OCI-LY3 (cell line): ENCODE results near the gene B4GALT4.

ENCODE experiments used
- H2AFZ ChIP-seq: fragments of 200-600, 300-600 bp; shearing (Covaris generic); 2 replicates; pipeline ENCODE4 v1.6.0; 2014; ENCODE audit warnings: antibody characterized with exemption, low read depth, low read length
- H3K27ac ChIP-seq: fragments of 200-600, 300-600 bp; sonication (generic); 2 replicates; pipeline ENCODE4 v1.5.1; 2014; ENCODE audit warnings: mild to moderate bottlenecking, low read length, moderate library complexity, mixed read lengths
- H3K27me3 ChIP-seq: fragments of 200-600, 300-600 bp; sonication (generic); 2 replicates; pipeline ENCODE4 v1.6.1; 2014; ENCODE audit warnings: low read depth, low read length, mixed read lengths
- H3K36me3 ChIP-seq: fragments of 200-600, 300-600 bp; sonication (generic); replicated peaks from 2 replicates; pipeline ENCODE3; 2014; ENCODE audit warnings: low read depth, low read length, mixed read lengths
- H3K4me1 ChIP-seq: fragments of 300-600, 200-600 bp; sonication (generic); 2 replicates; pipeline ENCODE4 v1.6.1; 2014; ENCODE audit warnings: low read length, mixed read lengths
- H3K4me2 ChIP-seq: fragments of 200-600, 300-600 bp; sonication (generic); 2 replicates; pipeline ENCODE4 v1.6.1; 2014; ENCODE audit warnings: low read length, mixed read lengths
- H3K4me3 ChIP-seq: fragments of 300-600, 200-600 bp; sonication (generic); 2 replicates; pipeline ENCODE4 v1.5.1; 2014; ENCODE audit warnings: antibody characterized with exemption, mild to moderate bottlenecking, low read length, moderate library complexity
- H3K79me2 ChIP-seq: fragments of 300-600, 200-600 bp; shearing (Covaris generic); 2 replicates; pipeline ENCODE4 v1.6.1; 2014; ENCODE audit warnings: mild to moderate bottlenecking, low read length, mixed read lengths
- H3K9ac ChIP-seq: fragments of 300-600, 200-600 bp; shearing (Covaris generic); 2 replicates; pipeline ENCODE4 v1.6.0; 2014; ENCODE audit warnings: mild to moderate bottlenecking, low read length, moderate library complexity
- H3K9me3 ChIP-seq: fragments of 200-600, 300-600 bp; shearing (Covaris generic); 2 replicates; pipeline ENCODE4 v1.6.1; 2014; ENCODE audit warnings: low read length, mixed read lengths; ENCODE audit not compliant: insufficient read depth
- H4K20me1 ChIP-seq: fragments of 200-600, 300-600 bp; sonication (generic); 2 replicates; pipeline ENCODE4 v1.6.1; 2016; ENCODE audit warnings: low read length, mixed read lengths; ENCODE audit not compliant: insufficient read depth
- CTCF ChIP-seq: fragments of 200-600, 300-600 bp; sonication (generic); IDR thresholded peaks from 2 replicates; pipeline ENCODE4 v1.5.1; 2014; ENCODE audit warnings: antibody characterized with exemption, low read length, low read depth
- EZH2phosphoT487 ChIP-seq: fragments of 200-600 bp; shearing (Covaris generic); IDR thresholded peaks from 2 replicates; pipeline ENCODE4 v1.6.1; 2018; ENCODE audit warnings: antibody characterized with exemption, mixed run types, low read depth

The B4GALT4 gene

GRCh38 chr3:119207512-119207875 is 33.2 kb downstream of the B4GALT4 start:
- Histone ChIP-seq H4K20me1 (no peaks in the 10 kb centered on the region), H2AFZ (no peak overlapping the region), H3K36me3 (peaks cover 16% of the 10 kb centered on the region), H3K9ac (no peak overlapping the region), H3K4me3 (no peak overlapping the region), H3K4me2 (no peak overlapping the region), H3K27me3 (no peaks in the 10 kb centered on the region), H3K4me1 (no peaks in the 10 kb centered on the region), H3K27ac (no peak overlapping the region), H3K79me2 (no peaks in the 10 kb centered on the region), H3K9me3 (no peaks in the 10 kb centered on the region)
- TF ChIP-seq CTCF, result no peak

- Histone ChIP-seq H3K36me3 (peaks cover 15% of the 10 kb centered on the region), H3K4me3 (no peak overlapping the region), H3K4me1 (no peaks in the 10 kb centered on the region), H3K9ac (no peak overlapping the region), H3K4me2 (no peak overlapping the region), H4K20me1 (no peaks in the 10 kb centered on the region), H3K9me3 (no peaks in the 10 kb centered on the region), H3K27me3 (no peaks in the 10 kb centered on the region), H3K79me2 (no peaks in the 10 kb centered on the region), H3K27ac (no peak overlapping the region), H2AFZ (no peak overlapping the region)
- TF ChIP-seq CTCF, result no peak
- TF ChIP-seq EZH2phosphoT487, result no peak
Measured at GRCh38 chr3:119206611-119207511, 33.8 kb downstream of the B4GALT4 start.

GRCh38 chr3:119205685-119206084 is 35.0 kb downstream of the B4GALT4 start:
- Histone ChIP-seq H3K27ac (no peak overlapping the region), H3K4me1 (no peaks in the 10 kb centered on the region), H3K4me3 (no peak overlapping the region), H3K79me2 (no peaks in the 10 kb centered on the region), H3K9me3 (no peaks in the 10 kb centered on the region), H3K9ac (no peak overlapping the region), H3K4me2 (no peak overlapping the region), H3K27me3 (no peaks in the 10 kb centered on the region), H2AFZ (no peak overlapping the region), H3K36me3 (peaks cover 13% of the 10 kb centered on the region), H4K20me1 (no peaks in the 10 kb centered on the region)
- no peak for TF ChIP-seq CTCF
- TF ChIP-seq EZH2phosphoT487, result no peak

GRCh38 chr3:119205209-119205608 is 35.5 kb downstream of the B4GALT4 start:
- Histone ChIP-seq H3K4me2 (no peak overlapping the region), H3K4me1 (no peaks in the 10 kb centered on the region), H3K36me3 (peaks cover 8% of the 10 kb centered on the region), H3K79me2 (no peaks in the 10 kb centered on the region), H3K27ac (no peak overlapping the region), H2AFZ (no peak overlapping the region), H3K4me3 (no peak overlapping the region), H3K27me3 (no peaks in the 10 kb centered on the region), H3K9ac (no peak overlapping the region), H4K20me1 (no peaks in the 10 kb centered on the region), H3K9me3 (no peaks in the 10 kb centered on the region)
- TF ChIP-seq CTCF, result no peak
- no peak for TF ChIP-seq EZH2phosphoT487
